Measurements from ENCODE around the gene TMEM86B. TPM values are rescaled to one million over a fixed set of nuclear protein-coding genes. Genes with fewer than 3 reads are reported as not detected.

Gene TMEM86B
- polyA plus RNA-seq, 4 donors: 22.8 to 255 (median 72.6) TPM

DNA sequence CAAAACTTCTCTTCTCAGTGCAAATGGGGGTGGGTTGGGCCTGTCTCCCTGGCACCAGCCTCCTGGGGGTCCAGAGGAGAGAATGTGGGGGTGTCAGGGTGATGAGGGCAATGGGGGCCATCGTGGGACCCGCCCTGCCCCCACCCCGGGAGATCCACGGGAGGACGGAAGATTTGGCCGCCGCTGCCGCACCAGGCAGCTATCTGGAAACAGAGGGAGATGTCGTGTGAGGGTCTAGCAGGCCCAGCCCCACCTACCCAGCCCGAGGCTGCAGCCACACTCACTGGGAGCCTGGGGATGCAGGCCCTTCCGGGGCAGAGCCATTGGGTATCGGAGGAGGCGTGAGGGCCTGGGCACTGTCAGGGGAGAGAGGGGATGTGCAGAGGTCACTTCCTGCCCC lies 1.8 kb upstream of the TMEM86B start:
- FAIRE-seq: no peak

DNA sequence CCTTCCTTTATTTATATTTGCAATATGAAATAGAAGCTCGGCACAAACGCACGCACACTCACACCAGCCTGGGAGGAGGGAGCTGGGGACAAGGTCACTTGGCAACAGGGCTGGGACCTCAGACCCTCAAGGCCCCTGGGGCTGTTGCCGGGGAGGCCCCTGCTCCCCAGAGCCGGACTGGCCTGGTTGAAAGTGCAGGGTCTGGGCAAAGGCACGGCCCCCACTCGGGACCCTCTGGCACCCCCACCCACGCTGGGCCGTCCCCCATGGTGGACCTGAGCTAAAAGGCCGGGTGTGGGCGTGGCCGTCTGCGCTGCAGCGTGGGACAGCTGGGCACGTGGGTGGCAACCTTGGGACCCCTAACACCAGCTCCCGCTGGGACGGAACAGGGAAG lies 1.2 kb upstream of the TMEM86B start:
- no peaks in the 10 kb centered on the region for H3K9me3 ChIP-seq (ENCODE audit: control insufficient read depth in 2 of 2, insufficient read depth in 1 of 2, low read depth in 1 of 2, low read length in 1 of 2)
- peak overlapping the region in 2 of 3 donors; percentile 87 to 89 for H3K27ac ChIP-seq (ENCODE audit: low read depth in 1 of 3, low read length in 2 of 3)
- DNase-seq: no peak
- peaks cover 0 to 66% (median 12%) of the 10 kb centered on the region in 3 donors for H3K4me1 ChIP-seq (ENCODE audit: control insufficient read depth in 3 of 3, insufficient read depth in 2 of 3, low read depth in 1 of 3, low read length in 2 of 3)
- WGBS, 3 donors: 72 to 87% (median 79%) methylated on average over 16 to 17 of the region's 17 CpGs
- no peak for FAIRE-seq
- H3K27me3 ChIP-seq (ENCODE audit: control insufficient read depth in 3 of 3, insufficient read depth in 3 of 3, low read length in 3 of 3): no peaks in the 10 kb centered on the region
- peaks cover 27 to 81% (median 29%) of the 10 kb centered on the region in 3 donors for H3K36me3 ChIP-seq (ENCODE audit: control insufficient read depth in 3 of 3, insufficient read depth in 2 of 3, low read depth in 1 of 3, low read length in 3 of 3)
- H3K4me3 ChIP-seq (ENCODE audit: low read depth in 1 of 3, low read length in 3 of 3): no peak overlapping the region

More for the DNA sequence above, 1.8 kb upstream of the TMEM86B start:
- Histone ChIP-seq H3K4me3 (ENCODE audit: low read depth in 1 of 3, low read length in 3 of 3) (no peak overlapping the region), H3K4me1 (ENCODE audit: control insufficient read depth in 3 of 3, insufficient read depth in 2 of 3, low read depth in 1 of 3, low read length in 2 of 3) (peaks cover 0 to 62% (median 12%) of the 10 kb centered on the region in 3 donors), H3K36me3 (ENCODE audit: control insufficient read depth in 3 of 3, insufficient read depth in 2 of 3, low read depth in 1 of 3, low read length in 3 of 3) (peaks cover 27 to 78% (median 33%) of the 10 kb centered on the region in 3 donors), H3K27me3 (ENCODE audit: control insufficient read depth in 3 of 3, insufficient read depth in 3 of 3, low read length in 3 of 3) (no peaks in the 10 kb centered on the region), H3K27ac (ENCODE audit: low read depth in 1 of 3, low read length in 2 of 3) (peak overlapping the region in 2 of 3 donors; percentile 87 to 89), H3K9me3 (ENCODE audit: control insufficient read depth in 2 of 2, insufficient read depth in 1 of 2, low read depth in 1 of 2, low read length in 1 of 2) (no peaks in the 10 kb centered on the region)
- WGBS, 3 donors: 74 to 81% (median 80%) methylated on average over 12 to 13 of the region's 13 CpGs
- no peak for DNase-seq

DNA sequence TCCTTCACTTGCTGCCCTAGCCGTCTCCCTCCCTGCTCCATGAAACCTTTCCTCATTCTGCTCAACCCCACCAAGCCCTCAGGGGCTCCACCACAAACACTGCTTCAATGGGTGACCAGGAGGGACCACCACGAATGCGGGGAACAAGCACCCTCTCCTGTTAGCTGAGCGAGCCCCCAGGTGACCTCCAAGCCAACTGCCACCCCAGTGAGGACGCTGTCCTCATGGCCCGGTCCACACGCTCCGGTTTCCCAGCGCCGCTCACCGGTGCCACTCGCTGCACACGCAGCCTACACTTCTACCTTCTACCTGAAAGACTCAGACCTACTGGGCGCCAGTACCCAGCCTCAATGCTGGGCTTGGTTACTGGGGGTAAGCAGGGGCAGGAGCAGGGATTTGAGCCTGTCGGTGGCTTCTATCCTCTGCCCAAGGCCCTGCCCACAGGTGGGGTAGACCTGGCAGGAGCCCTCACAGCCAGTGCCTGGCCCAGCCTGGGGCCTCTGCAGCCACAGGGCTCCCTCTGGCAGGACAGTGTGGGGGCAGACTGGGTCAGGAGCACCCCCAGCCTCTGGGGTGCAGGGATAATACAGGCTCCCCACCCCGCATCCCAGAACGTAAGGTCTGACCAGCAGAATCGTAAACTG lies 704 bp upstream of the TMEM86B start:
- no peak for FAIRE-seq
- 85 to 90% (median 89%) methylated on average over 18 of the region's 18 CpGs for WGBS, 3 donors
- peak overlapping the region; percentile 38 to 89 (median 87) for H3K27ac ChIP-seq (ENCODE audit: low read depth in 1 of 3, low read length in 2 of 3)
- H3K27me3 ChIP-seq (ENCODE audit: control insufficient read depth in 3 of 3, insufficient read depth in 3 of 3, low read length in 3 of 3): no peaks in the 10 kb centered on the region
- H3K9me3 ChIP-seq (ENCODE audit: control insufficient read depth in 2 of 2, insufficient read depth in 1 of 2, low read depth in 1 of 2, low read length in 1 of 2): no peaks in the 10 kb centered on the region
- H3K4me1 ChIP-seq (ENCODE audit: control insufficient read depth in 3 of 3, insufficient read depth in 2 of 3, low read depth in 1 of 3, low read length in 2 of 3): peaks cover 0 to 66% (median 12%) of the 10 kb centered on the region in 3 donors
- peak in 1 of 2 donors; percentile 42 for DNase-seq
- peaks cover 24 to 81% (median 27%) of the 10 kb centered on the region in 3 donors for H3K36me3 ChIP-seq (ENCODE audit: control insufficient read depth in 3 of 3, insufficient read depth in 2 of 3, low read depth in 1 of 3, low read length in 3 of 3)
- no peak overlapping the region for H3K4me3 ChIP-seq (ENCODE audit: low read depth in 1 of 3, low read length in 3 of 3)

DNA sequence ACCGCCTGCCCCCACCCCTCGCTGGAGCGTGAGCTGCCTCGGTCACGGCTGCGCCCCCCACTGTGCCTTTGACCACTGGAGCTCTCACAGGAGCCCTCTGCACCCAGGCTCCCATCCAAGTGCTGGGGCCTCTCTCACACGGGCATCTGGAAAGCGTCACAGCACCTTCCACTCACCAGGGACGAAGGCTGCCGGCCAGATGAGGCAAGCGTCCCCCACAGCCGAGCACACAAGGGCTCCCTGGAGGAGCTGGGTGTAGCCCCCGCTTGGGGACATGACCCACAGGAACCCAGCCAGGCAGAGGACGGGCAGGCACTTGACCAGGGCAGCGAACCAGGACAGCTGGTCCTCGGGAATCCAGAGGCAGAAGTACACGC lies 560 bp downstream of the TMEM86B start:
- 67 to 84% (median 75%) methylated on average over 17 of the region's 17 CpGs for WGBS, 3 donors
- DNase-seq (peak in 1 of 2 donors; percentile 58), FAIRE-seq (no peak)

GRCh38 chr19:55227241-55228014 lies 1.1 kb downstream of the TMEM86B start:
- Histone ChIP-seq H3K27me3 (ENCODE audit: control insufficient read depth in 3 of 3, insufficient read depth in 3 of 3, low read length in 3 of 3) (no peaks in the 10 kb centered on the region), H3K9me3 (ENCODE audit: control insufficient read depth in 2 of 2, insufficient read depth in 1 of 2, low read depth in 1 of 2, low read length in 1 of 2) (no peaks in the 10 kb centered on the region), H3K4me3 (ENCODE audit: low read depth in 1 of 3, low read length in 3 of 3) (peak overlapping the region in 2 of 3 donors; percentile 68 to 82), H3K4me1 (ENCODE audit: control insufficient read depth in 3 of 3, insufficient read depth in 2 of 3, low read depth in 1 of 3, low read length in 2 of 3) (peaks cover 0 to 68% (median 12%) of the 10 kb centered on the region in 3 donors), H3K27ac (ENCODE audit: low read depth in 1 of 3, low read length in 2 of 3) (peak overlapping the region in 1 of 3 donors; percentile 89), H3K36me3 (ENCODE audit: control insufficient read depth in 3 of 3, insufficient read depth in 2 of 3, low read depth in 1 of 3, low read length in 3 of 3) (peaks cover 26 to 96% (median 27%) of the 10 kb centered on the region in 3 donors)
- DNase-seq (peak in 1 of 2 donors; percentile 31), FAIRE-seq (no peak)
- WGBS, 3 donors: 88 to 97% (median 95%) methylated on average over 25 of the region's 25 CpGs

More for the DNA sequence above, 560 bp downstream of the TMEM86B start:
- Histone ChIP-seq H3K4me1 (ENCODE audit: control insufficient read depth in 3 of 3, insufficient read depth in 2 of 3, low read depth in 1 of 3, low read length in 2 of 3) (peaks cover 0 to 68% (median 12%) of the 10 kb centered on the region in 3 donors), H3K4me3 (ENCODE audit: low read depth in 1 of 3, low read length in 3 of 3) (peak overlapping the region in 2 of 3 donors; percentile 68 to 82), H3K27me3 (ENCODE audit: control insufficient read depth in 3 of 3, insufficient read depth in 3 of 3, low read length in 3 of 3) (no peaks in the 10 kb centered on the region), H3K27ac (ENCODE audit: low read depth in 1 of 3, low read length in 2 of 3) (peak overlapping the region in 2 of 3 donors; percentile 34 to 89), H3K9me3 (ENCODE audit: control insufficient read depth in 2 of 2, insufficient read depth in 1 of 2, low read depth in 1 of 2, low read length in 1 of 2) (no peaks in the 10 kb centered on the region), H3K36me3 (ENCODE audit: control insufficient read depth in 3 of 3, insufficient read depth in 2 of 3, low read depth in 1 of 3, low read length in 3 of 3) (peaks cover 26 to 93% (median 27%) of the 10 kb centered on the region in 3 donors)

DNA sequence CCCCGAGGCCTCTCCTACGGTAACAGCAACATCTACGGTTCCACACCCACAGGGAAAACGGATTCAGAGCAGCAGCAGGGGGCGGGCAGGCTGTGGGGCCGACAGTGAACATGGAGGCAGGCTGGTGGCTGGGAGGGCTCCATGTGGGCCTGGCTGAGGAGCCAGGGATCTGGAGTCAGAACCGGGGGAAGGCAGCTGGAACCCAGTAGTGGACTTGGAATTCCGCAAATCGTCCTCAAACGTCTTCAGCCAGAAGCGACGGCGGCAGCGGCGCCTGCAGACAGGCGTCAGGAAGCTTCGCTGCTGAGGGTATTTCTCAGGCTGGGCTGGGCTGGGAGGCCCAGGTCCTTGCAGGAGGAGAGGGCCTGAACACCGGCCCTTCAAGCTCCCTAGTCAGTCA lies 1.8 kb downstream of the TMEM86B start:
- peaks cover 23 to 90% (median 24%) of the 10 kb centered on the region in 3 donors for H3K36me3 ChIP-seq (ENCODE audit: control insufficient read depth in 3 of 3, insufficient read depth in 2 of 3, low read depth in 1 of 3, low read length in 3 of 3)
- WGBS, 3 donors: 84 to 88% (median 87%) methylated on average over 18 of the region's 18 CpGs
- no peaks in the 10 kb centered on the region for H3K27me3 ChIP-seq (ENCODE audit: control insufficient read depth in 3 of 3, insufficient read depth in 3 of 3, low read length in 3 of 3)
- H3K9me3 ChIP-seq (ENCODE audit: control insufficient read depth in 2 of 2, insufficient read depth in 1 of 2, low read depth in 1 of 2, low read length in 1 of 2): no peaks in the 10 kb centered on the region
- H3K27ac ChIP-seq (ENCODE audit: low read depth in 1 of 3, low read length in 2 of 3): no peak overlapping the region
- H3K4me3 ChIP-seq (ENCODE audit: low read depth in 1 of 3, low read length in 3 of 3): peak overlapping the region in 2 of 3 donors; percentile 68 to 82
- peaks cover 0 to 63% (median 12%) of the 10 kb centered on the region in 3 donors for H3K4me1 ChIP-seq (ENCODE audit: control insufficient read depth in 3 of 3, insufficient read depth in 2 of 3, low read depth in 1 of 3, low read length in 2 of 3)
- FAIRE-seq: no peak
- DNase-seq: no peak

GRCh38 chr19:55226273-55226672 lies 2.3 kb downstream of the TMEM86B start:
- Histone ChIP-seq H3K27ac (ENCODE audit: low read depth in 1 of 3, low read length in 2 of 3) (peak overlapping the region in 1 of 3 donors; percentile 14), H3K36me3 (ENCODE audit: control insufficient read depth in 3 of 3, insufficient read depth in 2 of 3, low read depth in 1 of 3, low read length in 3 of 3) (peaks cover 19 to 85% (median 19%) of the 10 kb centered on the region in 3 donors), H3K4me3 (ENCODE audit: low read depth in 1 of 3, low read length in 3 of 3) (peak overlapping the region in 1 of 3 donors; percentile 82), H3K9me3 (ENCODE audit: control insufficient read depth in 2 of 2, insufficient read depth in 1 of 2, low read depth in 1 of 2, low read length in 1 of 2) (no peaks in the 10 kb centered on the region), H3K4me1 (ENCODE audit: control insufficient read depth in 3 of 3, insufficient read depth in 2 of 3, low read depth in 1 of 3, low read length in 2 of 3) (peaks cover 0 to 58% (median 12%) of the 10 kb centered on the region in 3 donors), H3K27me3 (ENCODE audit: control insufficient read depth in 3 of 3, insufficient read depth in 3 of 3, low read length in 3 of 3) (no peaks in the 10 kb centered on the region)
- whole genome bisulfite sequencing, 3 donors: 81 to 88% (median 86%) methylated on average over 9 of the region's 9 CpGs
- DNase-seq (no peak), FAIRE-seq (no peak)

DNA sequence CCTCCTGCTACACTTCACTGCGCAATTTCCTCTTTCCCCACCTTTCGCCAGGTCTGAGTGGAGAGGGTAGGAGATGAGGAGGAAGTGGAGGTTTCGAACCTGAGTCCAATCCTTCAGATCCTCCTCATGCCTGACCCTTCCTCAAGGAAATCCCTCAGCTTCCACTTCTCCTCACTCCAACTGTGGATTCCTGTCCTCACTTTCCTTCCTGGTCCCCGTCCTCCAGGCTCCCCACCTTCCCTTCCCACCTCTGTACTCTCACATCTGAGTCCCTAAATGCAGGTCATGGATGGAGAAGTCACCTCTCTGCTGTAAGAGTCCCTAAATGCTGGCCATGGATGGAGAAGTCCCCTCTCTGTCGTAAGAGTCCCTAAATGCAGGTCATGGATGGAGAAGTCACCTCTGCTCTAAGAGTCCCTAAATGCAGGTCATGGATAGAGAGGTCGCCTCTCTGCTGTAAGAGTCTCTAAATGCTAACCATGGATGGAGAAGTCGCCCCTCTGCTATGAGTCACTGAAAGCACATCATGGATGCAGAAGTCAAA lies 3.1 kb downstream of the TMEM86B start:
- FAIRE-seq: no peak

More for the DNA sequence above, 3.1 kb downstream of the TMEM86B start:
- Histone ChIP-seq H3K4me3 (ENCODE audit: low read depth in 1 of 3, low read length in 3 of 3) (no peak overlapping the region), H3K4me1 (ENCODE audit: control insufficient read depth in 3 of 3, insufficient read depth in 2 of 3, low read depth in 1 of 3, low read length in 2 of 3) (peaks cover 0 to 51% (median 11%) of the 10 kb centered on the region in 3 donors), H3K27ac (ENCODE audit: low read depth in 1 of 3, low read length in 2 of 3) (no peak overlapping the region), H3K36me3 (ENCODE audit: control insufficient read depth in 3 of 3, insufficient read depth in 2 of 3, low read depth in 1 of 3, low read length in 3 of 3) (peaks cover 14 to 80% (median 15%) of the 10 kb centered on the region in 3 donors), H3K27me3 (ENCODE audit: control insufficient read depth in 3 of 3, insufficient read depth in 3 of 3, low read length in 3 of 3) (no peaks in the 10 kb centered on the region), H3K9me3 (ENCODE audit: control insufficient read depth in 2 of 2, insufficient read depth in 1 of 2, low read depth in 1 of 2, low read length in 1 of 2) (peaks cover 0 to 3% of the 10 kb centered on the region in 2 donors)
- no peak for DNase-seq
- 83 to 94% (median 88%) methylated on average over 7 of the region's 7 CpGs for WGBS, 3 donors

All from small intestine (tissue), 7 donors.